Peyer's patch (tissue), 4 donors: ENCODE results near the gene LRRC70.

Source experiments
- POLR2A ChIP-seq, 2 donors: fragments of 450-650 bp; IDR thresholded peaks; one replicate each; pipeline ENCODE4 v1.5.1; 2017; ENCODE audit warnings: antibody characterized with exemption in 2 of 2, mild to moderate bottlenecking in 2 of 2, moderate library complexity in 2 of 2
- TF ChIP-seq, protein P1 (sequence below), 6 experiments: fragments of 450-650 bp in 4 of 6; fragments of 200-600 bp in 2 of 6; sonication (generic) in 1 of 6; IDR thresholded peaks; one replicate each; pipeline ENCODE4 v1.5.1; 2017 to 2019; ENCODE audit warnings: antibody characterized with exemption in 6 of 6, mild to moderate bottlenecking in 3 of 6, moderate library complexity in 1 of 6

DNA sequence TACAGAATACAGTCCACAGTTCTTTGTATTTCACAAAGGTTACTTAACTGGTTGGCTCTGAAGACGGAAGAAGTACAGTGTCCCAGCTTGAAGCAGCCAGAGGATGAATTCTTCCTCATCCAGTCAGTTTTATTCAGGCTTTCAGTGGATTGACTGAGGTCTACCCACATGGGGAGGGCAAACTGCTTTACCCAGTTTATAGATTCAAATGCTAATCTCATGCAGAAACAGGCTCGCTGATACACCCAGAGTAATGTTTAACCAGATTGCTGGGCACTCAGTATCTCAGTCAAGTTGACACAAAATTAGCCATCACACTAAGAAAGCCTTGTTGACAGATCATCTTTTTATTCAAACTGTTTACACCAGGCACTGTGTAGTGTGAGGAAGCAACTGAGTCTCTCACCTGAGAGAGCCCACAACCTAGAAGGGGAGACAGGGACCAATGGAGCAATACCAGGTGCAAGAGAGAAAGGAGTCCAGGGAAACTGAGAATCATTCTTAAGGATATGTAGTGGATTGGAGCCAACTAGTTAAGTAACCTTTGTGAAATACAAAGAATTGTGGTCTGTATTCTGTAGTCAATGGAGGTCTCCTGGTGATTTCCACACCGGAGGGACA is 15.9 kb downstream of the LRRC70 start:
- TF ChIP-seq, protein P1, sequence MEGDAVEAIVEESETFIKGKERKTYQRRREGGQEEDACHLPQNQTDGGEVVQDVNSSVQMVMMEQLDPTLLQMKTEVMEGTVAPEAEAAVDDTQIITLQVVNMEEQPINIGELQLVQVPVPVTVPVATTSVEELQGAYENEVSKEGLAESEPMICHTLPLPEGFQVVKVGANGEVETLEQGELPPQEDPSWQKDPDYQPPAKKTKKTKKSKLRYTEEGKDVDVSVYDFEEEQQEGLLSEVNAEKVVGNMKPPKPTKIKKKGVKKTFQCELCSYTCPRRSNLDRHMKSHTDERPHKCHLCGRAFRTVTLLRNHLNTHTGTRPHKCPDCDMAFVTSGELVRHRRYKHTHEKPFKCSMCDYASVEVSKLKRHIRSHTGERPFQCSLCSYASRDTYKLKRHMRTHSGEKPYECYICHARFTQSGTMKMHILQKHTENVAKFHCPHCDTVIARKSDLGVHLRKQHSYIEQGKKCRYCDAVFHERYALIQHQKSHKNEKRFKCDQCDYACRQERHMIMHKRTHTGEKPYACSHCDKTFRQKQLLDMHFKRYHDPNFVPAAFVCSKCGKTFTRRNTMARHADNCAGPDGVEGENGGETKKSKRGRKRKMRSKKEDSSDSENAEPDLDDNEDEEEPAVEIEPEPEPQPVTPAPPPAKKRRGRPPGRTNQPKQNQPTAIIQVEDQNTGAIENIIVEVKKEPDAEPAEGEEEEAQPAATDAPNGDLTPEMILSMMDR (IDR thresholded peaks at IDR 0.05) = no peak
- TF ChIP-seq POLR2A (IDR thresholded peaks at IDR 0.05) = no peak
